ENCODE data around the gene LIFR. TPM values are rescaled to one million over a fixed set of nuclear protein-coding genes. Genes with fewer than 3 reads are reported as not detected.

LIFR gene
- polyA plus RNA-seq, 1 experiment: 2.7 TPM

- Histone ChIP-seq H3K36me3 (ENCODE audit: control insufficient read depth, insufficient read depth, low read length) (no peaks in the 10 kb centered on the region), H3K4me3 (ENCODE audit: low read depth, low read length) (peak overlapping the region; percentile 84), H3K27me3 (ENCODE audit: control insufficient read depth, insufficient read depth, low read length) (no peaks in the 10 kb centered on the region)
- POLR2A ChIA-PET: no interaction called here
- CTCF ChIA-PET: interaction anchor here (0.6 to 3.6 kb wide), 5 partner anchors 39 to 254 kb away, joined by 3 to 27 read pairs (median 4); no protein-coding TSS in a partner anchor
- DNase-seq (ENCODE audit: low read depth): no peak
- TF ChIP-seq, protein P1, sequence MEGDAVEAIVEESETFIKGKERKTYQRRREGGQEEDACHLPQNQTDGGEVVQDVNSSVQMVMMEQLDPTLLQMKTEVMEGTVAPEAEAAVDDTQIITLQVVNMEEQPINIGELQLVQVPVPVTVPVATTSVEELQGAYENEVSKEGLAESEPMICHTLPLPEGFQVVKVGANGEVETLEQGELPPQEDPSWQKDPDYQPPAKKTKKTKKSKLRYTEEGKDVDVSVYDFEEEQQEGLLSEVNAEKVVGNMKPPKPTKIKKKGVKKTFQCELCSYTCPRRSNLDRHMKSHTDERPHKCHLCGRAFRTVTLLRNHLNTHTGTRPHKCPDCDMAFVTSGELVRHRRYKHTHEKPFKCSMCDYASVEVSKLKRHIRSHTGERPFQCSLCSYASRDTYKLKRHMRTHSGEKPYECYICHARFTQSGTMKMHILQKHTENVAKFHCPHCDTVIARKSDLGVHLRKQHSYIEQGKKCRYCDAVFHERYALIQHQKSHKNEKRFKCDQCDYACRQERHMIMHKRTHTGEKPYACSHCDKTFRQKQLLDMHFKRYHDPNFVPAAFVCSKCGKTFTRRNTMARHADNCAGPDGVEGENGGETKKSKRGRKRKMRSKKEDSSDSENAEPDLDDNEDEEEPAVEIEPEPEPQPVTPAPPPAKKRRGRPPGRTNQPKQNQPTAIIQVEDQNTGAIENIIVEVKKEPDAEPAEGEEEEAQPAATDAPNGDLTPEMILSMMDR (IDR thresholded peaks at IDR 0.05; ENCODE audit: insufficient read depth, low read depth, low read length): no peak
Measured at GRCh38 chr5:38555354-38556087, 925 bp downstream of the LIFR start.

GRCh38 chr5:38554861-38555260, 1.6 kb downstream of the LIFR start:
- Histone ChIP-seq H3K4me3 (ENCODE audit: low read depth, low read length) (no peak overlapping the region), H3K27me3 (ENCODE audit: control insufficient read depth, insufficient read depth, low read length) (no peaks in the 10 kb centered on the region), H3K36me3 (ENCODE audit: control insufficient read depth, insufficient read depth, low read length) (no peaks in the 10 kb centered on the region)
- no peak for DNase-seq (ENCODE audit: low read depth)
- TF ChIP-seq, protein P1 (IDR thresholded peaks at IDR 0.05; ENCODE audit: insufficient read depth, low read depth, low read length): no peak
- ChIA-PET CTCF (interaction anchor here (0.6 to 3.6 kb wide), 6 partner anchors 9 to 255 kb away, joined by 3 to 27 read pairs (median 3); no protein-coding TSS in a partner anchor), POLR2A (no interaction called here)

- POLR2A ChIA-PET: no interaction called here
Measured at GRCh38 chr5:38554403-38554802, 2.0 kb downstream of the LIFR start.

DNA sequence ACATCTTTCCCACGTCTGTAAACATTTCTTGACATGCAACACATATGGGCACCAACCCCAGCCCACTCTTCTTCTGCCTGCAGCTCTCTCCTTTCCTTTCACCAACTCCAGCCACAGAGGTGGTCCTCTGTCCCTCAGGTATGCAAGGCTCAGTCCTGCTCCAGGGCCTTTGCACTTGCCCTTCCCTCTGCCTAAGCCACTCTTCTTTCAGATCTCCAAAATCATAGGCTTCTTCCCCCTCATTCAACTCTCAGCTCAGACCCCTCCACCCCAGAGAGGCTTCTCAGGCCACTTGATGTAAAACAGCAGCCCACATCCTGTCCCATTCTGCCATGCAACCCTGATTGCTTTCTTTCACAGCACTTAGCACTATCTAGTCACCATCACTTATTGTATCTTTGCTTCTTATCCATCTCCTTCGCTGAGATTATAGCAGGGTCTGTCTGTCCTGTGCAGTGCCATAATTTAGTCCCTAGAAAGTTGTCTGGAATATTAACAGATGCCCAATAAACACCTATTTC, 3.4 kb downstream of the LIFR start:
- no peak overlapping the region for H3K4me3 ChIP-seq (ENCODE audit: low read depth, low read length)
- ChIA-PET CTCF (interaction anchor here (1.2 to 3.6 kb wide), 5 partner anchors 111 to 257 kb away, joined by 3 to 27 read pairs (median 3); no protein-coding TSS in a partner anchor), POLR2A (no interaction called here)
- H3K36me3 ChIP-seq (ENCODE audit: control insufficient read depth, insufficient read depth, low read length): no peaks in the 10 kb centered on the region
- H3K27me3 ChIP-seq (ENCODE audit: control insufficient read depth, insufficient read depth, low read length): no peaks in the 10 kb centered on the region
- DNase-seq (ENCODE audit: low read depth): no peak
- TF ChIP-seq, protein P1 (IDR thresholded peaks at IDR 0.05; ENCODE audit: insufficient read depth, low read depth, low read length): no peak

More at GRCh38 chr5:38554403-38554802, 2.0 kb downstream of the LIFR start:
- no peak for DNase-seq (ENCODE audit: low read depth)
- Histone ChIP-seq H3K27me3 (ENCODE audit: control insufficient read depth, insufficient read depth, low read length) (no peaks in the 10 kb centered on the region), H3K4me3 (ENCODE audit: low read depth, low read length) (no peak overlapping the region), H3K36me3 (ENCODE audit: control insufficient read depth, insufficient read depth, low read length) (no peaks in the 10 kb centered on the region)
- TF ChIP-seq, protein P1 (IDR thresholded peaks at IDR 0.05; ENCODE audit: insufficient read depth, low read depth, low read length): no peak
- CTCF ChIA-PET: interaction anchor here (0.6 to 3.6 kb wide), 6 partner anchors 9 to 255 kb away, joined by 3 to 27 read pairs (median 3); no protein-coding TSS in a partner anchor
